Uterus (tissue), 2 donors: Measurements from ENCODE around the gene TMEM109.
"Not testable (repeated sequence)": the region's sequence is repeated elsewhere in the genome, so short reads cannot be mapped to it uniquely, and the experiment has no call there.

ENCODE experiments used
- POLR2A ChIP-seq, 2 donors: fragments of 450-650 bp; IDR thresholded peaks; one replicate each; pipeline ENCODE4 v1.6.1; 2016; ENCODE audit warnings: antibody characterized with exemption in 2 of 2, mild to moderate bottlenecking in 1 of 2, moderate library complexity in 1 of 2
- TF ChIP-seq, protein P1 (sequence below), 4 experiments: fragments of 200-600 bp in 2 of 4; fragments of 450-650 bp in 2 of 4; sonication (generic) in 2 of 4; IDR thresholded peaks; one replicate each; pipeline ENCODE4 v1.5.1; 2016 to 2019; ENCODE audit warnings: antibody characterized with exemption in 4 of 4, mild to moderate bottlenecking in 2 of 4, moderate library complexity in 1 of 4

DNA sequence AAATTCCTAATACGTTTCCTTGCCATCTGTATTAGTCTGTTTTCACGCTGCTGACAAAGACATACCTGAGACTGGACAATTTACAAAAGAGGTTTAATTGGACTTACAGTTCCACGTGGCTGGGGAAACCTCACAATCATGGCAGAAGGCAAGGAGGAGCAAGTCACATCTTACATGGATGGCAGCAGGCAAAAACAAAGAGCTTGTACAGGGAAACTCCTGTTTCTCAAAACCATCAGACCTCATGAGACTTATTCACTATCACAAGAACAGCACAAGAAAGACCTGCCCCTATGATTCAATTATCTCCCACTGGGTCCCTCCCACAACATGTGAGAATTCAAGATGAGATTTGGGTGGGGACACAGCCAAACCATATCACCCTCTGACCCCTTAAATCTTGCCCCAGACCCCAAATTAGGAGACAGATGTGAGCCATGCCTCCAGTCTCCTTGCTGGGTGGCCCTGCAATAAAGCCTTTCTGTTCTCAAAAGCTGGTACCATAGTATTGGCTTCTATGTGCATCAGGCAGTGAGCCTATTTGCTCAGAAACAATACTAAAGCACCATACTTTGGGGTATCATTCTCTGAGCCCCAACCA lies 4.2 kb upstream of the TMEM109 start:
- TF ChIP-seq, protein P1, sequence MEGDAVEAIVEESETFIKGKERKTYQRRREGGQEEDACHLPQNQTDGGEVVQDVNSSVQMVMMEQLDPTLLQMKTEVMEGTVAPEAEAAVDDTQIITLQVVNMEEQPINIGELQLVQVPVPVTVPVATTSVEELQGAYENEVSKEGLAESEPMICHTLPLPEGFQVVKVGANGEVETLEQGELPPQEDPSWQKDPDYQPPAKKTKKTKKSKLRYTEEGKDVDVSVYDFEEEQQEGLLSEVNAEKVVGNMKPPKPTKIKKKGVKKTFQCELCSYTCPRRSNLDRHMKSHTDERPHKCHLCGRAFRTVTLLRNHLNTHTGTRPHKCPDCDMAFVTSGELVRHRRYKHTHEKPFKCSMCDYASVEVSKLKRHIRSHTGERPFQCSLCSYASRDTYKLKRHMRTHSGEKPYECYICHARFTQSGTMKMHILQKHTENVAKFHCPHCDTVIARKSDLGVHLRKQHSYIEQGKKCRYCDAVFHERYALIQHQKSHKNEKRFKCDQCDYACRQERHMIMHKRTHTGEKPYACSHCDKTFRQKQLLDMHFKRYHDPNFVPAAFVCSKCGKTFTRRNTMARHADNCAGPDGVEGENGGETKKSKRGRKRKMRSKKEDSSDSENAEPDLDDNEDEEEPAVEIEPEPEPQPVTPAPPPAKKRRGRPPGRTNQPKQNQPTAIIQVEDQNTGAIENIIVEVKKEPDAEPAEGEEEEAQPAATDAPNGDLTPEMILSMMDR (IDR thresholded peaks at IDR 0.05): not testable (repeated sequence)
- not testable (repeated sequence) for TF ChIP-seq POLR2A (IDR thresholded peaks at IDR 0.05)
